ENCODE data around the gene SUMF1. TPM values are rescaled to one million over a fixed set of nuclear protein-coding genes. Genes with fewer than 3 reads are reported as not detected.

The SUMF1 gene
- 5.0 TPM for polyA plus RNA-seq (2013, experiment 1 of 2)
- polyA plus RNA-seq (2013, experiment 2 of 2) = 5.3 TPM

DNA sequence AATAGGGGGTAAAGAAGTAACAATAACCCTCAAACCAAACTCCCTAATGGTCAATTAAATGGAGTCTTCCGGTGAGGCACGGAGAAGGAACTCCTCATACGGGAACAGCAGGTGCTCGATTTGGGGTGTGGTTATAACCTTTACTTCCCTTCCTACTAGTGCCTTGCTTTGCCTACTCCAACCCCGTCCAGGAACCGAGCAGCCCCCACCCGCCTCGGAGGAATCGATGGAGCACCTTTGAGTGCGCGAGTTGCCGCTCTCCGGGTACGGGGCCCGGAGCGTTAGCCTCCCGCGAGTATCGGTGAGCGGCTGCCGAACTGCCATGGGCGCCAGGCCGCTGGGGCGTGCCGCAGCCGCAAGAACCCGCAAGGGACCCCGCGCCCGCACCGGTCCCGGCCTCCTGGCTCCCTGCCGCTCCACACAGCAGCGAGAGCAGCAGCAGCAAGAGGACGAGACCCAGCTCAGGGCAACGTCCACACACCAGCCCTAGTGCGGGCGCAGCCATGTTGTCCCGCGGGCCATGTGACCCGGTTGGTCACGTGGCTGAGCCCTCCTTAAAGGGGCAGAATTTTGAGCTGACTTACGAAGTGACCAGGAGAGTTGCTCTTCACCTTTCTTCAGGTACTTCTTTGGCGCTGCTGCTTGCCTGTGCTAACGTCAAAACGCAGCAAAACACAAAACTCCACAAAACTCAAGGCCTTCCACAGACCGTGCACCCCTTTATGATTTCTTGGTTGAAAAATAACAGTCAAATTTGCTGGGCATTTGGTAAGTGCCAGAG, at the start of gene SUMF1:
Gene SUMF1 (minus strand): TSS at position 529 of the 781 bp plus-strand sequence. CDS start 24 bp downstream, at position 505.
- Histone ChIP-seq H3K4ac (ENCODE audit: low read length) (peak within 1 kb of the TSS; percentile 12), H3K4me3 (ENCODE audit: low read length in 2 of 2) (peak within 1 kb of the TSS; percentile 59 to 95), H2BK120ac (ENCODE audit: low read depth, low read length) (no peak within 1 kb of the TSS), H2AFZ (ENCODE audit: low read length) (peak within 1 kb of the TSS; percentile 95), H4K8ac (ENCODE audit: low read depth, low read length) (no peak within 1 kb of the TSS), H2BK5ac (ENCODE audit: low read length) (no peak within 1 kb of the TSS), H3K14ac (ENCODE audit: low read length) (no peak within 1 kb of the TSS), H4K91ac (ENCODE audit: low read depth, low read length, poor library complexity) (no peak within 1 kb of the TSS), H2BK12ac (ENCODE audit: low read length) (no peak within 1 kb of the TSS), H3K18ac (ENCODE audit: low read length) (no peak within 1 kb of the TSS), H3K4me2 (ENCODE audit: insufficient read depth, low read length, poor library complexity, severe bottlenecking) (peak within 1 kb of the TSS; percentile 68), H3K36me3 (replicated peaks in 1 of 2; ENCODE audit: control insufficient read depth in 2 of 2, insufficient read depth in 2 of 2, low read length in 2 of 2) (no peaks in the 10 kb centered on the region), H3K27me3 (ENCODE audit: control insufficient read depth in 3 of 3, insufficient read depth in 3 of 3, low read depth in 1 of 3, low read length in 3 of 3) (peaks cover 0 to 4% (median 0%) of the 10 kb centered on the region in 3 experiments), H3K23ac (ENCODE audit: low read depth, low read length, poor library complexity) (peak within 1 kb of the TSS; percentile 32), H3K9me3 (replicated peaks in 1 of 2; ENCODE audit: control insufficient read depth in 2 of 2, insufficient read depth in 1 of 2, low read depth in 1 of 2, low read length in 2 of 2) (no peaks in the 10 kb centered on the region), H2BK15ac (ENCODE audit: low read length) (no peak within 1 kb of the TSS), H2AK5ac (ENCODE audit: low read depth, low read length) (no peak within 1 kb of the TSS), H3K4me1 (ENCODE audit: control insufficient read depth in 2 of 2, insufficient read depth in 1 of 2, low read depth in 1 of 2, low read length in 2 of 2) (no peaks in the 10 kb centered on the region), H3K79me1 (ENCODE audit: low read depth, low read length) (no peaks in the 10 kb centered on the region), H3K27ac (replicated peaks; ENCODE audit: low read length) (no peak within 1 kb of the TSS), H3K9ac (ENCODE audit: low read depth, low read length, poor library complexity) (peak within 1 kb of the TSS; percentile 67)
- WGBS, 2 donors (ENCODE audit: extremely low coverage in 2 of 2, insufficient read length in 2 of 2, insufficient replicate concordance in 1 of 2) = no CpG with 5 or more reads among the region's 47 CpGs
- DNase-seq (ENCODE audit: low spot score) = peak; percentile 69

- Histone ChIP-seq H3K4me1 (ENCODE audit: control insufficient read depth in 2 of 2, insufficient read depth in 1 of 2, low read depth in 1 of 2, low read length in 2 of 2) (peaks cover 3% of the 10 kb centered on the region in 2 donors), H3K14ac (ENCODE audit: low read length) (no peak overlapping the region), H2BK5ac (ENCODE audit: low read length) (no peak overlapping the region), H2AK5ac (ENCODE audit: low read depth, low read length) (no peak overlapping the region), H3K9ac (ENCODE audit: low read depth, low read length, poor library complexity) (no peak overlapping the region), H2BK12ac (ENCODE audit: low read length) (no peak overlapping the region), H3K27ac (replicated peaks; ENCODE audit: low read length) (no peak overlapping the region), H3K36me3 (replicated peaks in 1 of 2; ENCODE audit: control insufficient read depth in 2 of 2, insufficient read depth in 2 of 2, low read length in 2 of 2) (no peaks in the 10 kb centered on the region), H2BK15ac (ENCODE audit: low read length) (no peak overlapping the region), H3K9me3 (replicated peaks in 1 of 2; ENCODE audit: control insufficient read depth in 2 of 2, insufficient read depth in 1 of 2, low read depth in 1 of 2, low read length in 2 of 2) (no peaks in the 10 kb centered on the region), H3K4me2 (ENCODE audit: insufficient read depth, low read length, poor library complexity, severe bottlenecking) (no peak overlapping the region), H3K79me1 (ENCODE audit: low read depth, low read length) (no peaks in the 10 kb centered on the region), H4K8ac (ENCODE audit: low read depth, low read length) (no peak overlapping the region), H3K18ac (ENCODE audit: low read length) (no peak overlapping the region), H2BK120ac (ENCODE audit: low read depth, low read length) (no peak overlapping the region), H4K91ac (ENCODE audit: low read depth, low read length, poor library complexity) (no peak overlapping the region), H3K27me3 (ENCODE audit: control insufficient read depth in 3 of 3, insufficient read depth in 3 of 3, low read depth in 1 of 3, low read length in 3 of 3) (no peaks in the 10 kb centered on the region), H2AFZ (ENCODE audit: low read length) (no peak overlapping the region), H3K4me3 (ENCODE audit: low read length in 2 of 2) (no peak overlapping the region), H3K23ac (ENCODE audit: low read depth, low read length, poor library complexity) (no peak overlapping the region), H3K4ac (ENCODE audit: low read length) (no peak overlapping the region)
- no peak for DNase-seq (ENCODE audit: low spot score)
- no CpG with 5 or more reads among the region's 7 CpGs for WGBS, 2 donors (ENCODE audit: extremely low coverage in 2 of 2, insufficient read length in 2 of 2, insufficient replicate concordance in 1 of 2)
Observed at GRCh38 chr3:4515916-4516579, 49.0 kb upstream of the SUMF1 start.

DNA sequence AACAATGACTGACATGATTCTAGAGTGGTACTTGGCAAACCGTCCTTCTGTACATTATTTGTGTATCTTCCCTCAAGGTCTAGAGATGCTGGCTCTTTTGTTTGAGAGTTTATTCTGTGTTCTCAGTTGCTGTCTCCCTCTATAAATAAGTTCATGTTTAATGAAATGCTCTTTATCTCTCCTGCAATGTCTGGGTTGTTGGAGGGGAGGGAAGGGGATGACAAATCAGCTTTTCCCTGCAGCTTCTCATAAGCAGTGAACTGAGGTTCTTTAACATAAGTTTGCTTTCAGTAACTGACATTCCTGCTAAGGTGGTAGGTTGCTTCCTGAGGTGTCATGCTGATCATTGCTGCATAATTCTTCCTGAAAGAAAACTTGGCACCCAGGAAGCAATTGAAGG, 47.8 kb upstream of the SUMF1 start:
- no peak overlapping the region for H2AFZ ChIP-seq (ENCODE audit: low read length)

GRCh38 chr3:4514321-4514720, 47.3 kb upstream of the SUMF1 start:
- Histone ChIP-seq H3K79me1 (ENCODE audit: low read depth, low read length) (no peaks in the 10 kb centered on the region), H2BK5ac (ENCODE audit: low read length) (no peak overlapping the region)
- no CpG with 5 or more reads among the region's 5 CpGs for WGBS, 2 donors (ENCODE audit: extremely low coverage in 2 of 2, insufficient read length in 2 of 2, insufficient replicate concordance in 1 of 2)

More for the DNA sequence above, 47.8 kb upstream of the SUMF1 start:
- Histone ChIP-seq H4K91ac (ENCODE audit: low read depth, low read length, poor library complexity) (no peak overlapping the region), H2BK120ac (ENCODE audit: low read depth, low read length) (no peak overlapping the region), H2BK5ac (ENCODE audit: low read length) (no peak overlapping the region), H3K4me1 (ENCODE audit: control insufficient read depth in 2 of 2, insufficient read depth in 1 of 2, low read depth in 1 of 2, low read length in 2 of 2) (peaks cover 3% of the 10 kb centered on the region in 2 donors), H2BK12ac (ENCODE audit: low read length) (no peak overlapping the region), H2AK5ac (ENCODE audit: low read depth, low read length) (no peak overlapping the region), H3K4me3 (ENCODE audit: low read length in 2 of 2) (no peak overlapping the region), H3K27ac (replicated peaks; ENCODE audit: low read length) (no peak overlapping the region), H4K8ac (ENCODE audit: low read depth, low read length) (no peak overlapping the region), H3K14ac (ENCODE audit: low read length) (no peak overlapping the region), H3K79me1 (ENCODE audit: low read depth, low read length) (no peaks in the 10 kb centered on the region), H3K18ac (ENCODE audit: low read length) (no peak overlapping the region), H3K4me2 (ENCODE audit: insufficient read depth, low read length, poor library complexity, severe bottlenecking) (no peak overlapping the region), H3K27me3 (ENCODE audit: control insufficient read depth in 3 of 3, insufficient read depth in 3 of 3, low read depth in 1 of 3, low read length in 3 of 3) (no peaks in the 10 kb centered on the region), H3K9me3 (replicated peaks in 1 of 2; ENCODE audit: control insufficient read depth in 2 of 2, insufficient read depth in 1 of 2, low read depth in 1 of 2, low read length in 2 of 2) (peaks cover 0 to under 1% of the 10 kb centered on the region in 2 donors), H2BK15ac (ENCODE audit: low read length) (no peak overlapping the region), H3K9ac (ENCODE audit: low read depth, low read length, poor library complexity) (no peak overlapping the region), H3K36me3 (replicated peaks in 1 of 2; ENCODE audit: control insufficient read depth in 2 of 2, insufficient read depth in 2 of 2, low read length in 2 of 2) (no peaks in the 10 kb centered on the region), H3K4ac (ENCODE audit: low read length) (no peak overlapping the region), H3K23ac (ENCODE audit: low read depth, low read length, poor library complexity) (no peak overlapping the region)
- DNase-seq (ENCODE audit: low spot score) = no peak
- no CpG with 5 or more reads among the region's 1 CpG for WGBS, 2 donors (ENCODE audit: extremely low coverage in 2 of 2, insufficient read length in 2 of 2, insufficient replicate concordance in 1 of 2)

More at GRCh38 chr3:4514321-4514720, 47.3 kb upstream of the SUMF1 start:
- Histone ChIP-seq H3K9me3 (replicated peaks in 1 of 2; ENCODE audit: control insufficient read depth in 2 of 2, insufficient read depth in 1 of 2, low read depth in 1 of 2, low read length in 2 of 2) (peaks cover 0 to 1% of the 10 kb centered on the region in 2 donors), H4K8ac (ENCODE audit: low read depth, low read length) (no peak overlapping the region), H3K14ac (ENCODE audit: low read length) (no peak overlapping the region), H3K4ac (ENCODE audit: low read length) (no peak overlapping the region), H3K27me3 (ENCODE audit: control insufficient read depth in 3 of 3, insufficient read depth in 3 of 3, low read depth in 1 of 3, low read length in 3 of 3) (no peaks in the 10 kb centered on the region), H2BK12ac (ENCODE audit: low read length) (no peak overlapping the region), H3K9ac (ENCODE audit: low read depth, low read length, poor library complexity) (no peak overlapping the region), H2AK5ac (ENCODE audit: low read depth, low read length) (no peak overlapping the region), H2BK15ac (ENCODE audit: low read length) (no peak overlapping the region), H3K4me3 (ENCODE audit: low read length in 2 of 2) (no peak overlapping the region), H3K18ac (ENCODE audit: low read length) (no peak overlapping the region), H2AFZ (ENCODE audit: low read length) (no peak overlapping the region), H3K4me2 (ENCODE audit: insufficient read depth, low read length, poor library complexity, severe bottlenecking) (no peak overlapping the region), H4K91ac (ENCODE audit: low read depth, low read length, poor library complexity) (no peak overlapping the region), H3K27ac (replicated peaks; ENCODE audit: low read length) (no peak overlapping the region), H3K36me3 (replicated peaks in 1 of 2; ENCODE audit: control insufficient read depth in 2 of 2, insufficient read depth in 2 of 2, low read length in 2 of 2) (no peaks in the 10 kb centered on the region), H3K4me1 (ENCODE audit: control insufficient read depth in 2 of 2, insufficient read depth in 1 of 2, low read depth in 1 of 2, low read length in 2 of 2) (peaks cover 3% of the 10 kb centered on the region in 2 donors), H3K23ac (ENCODE audit: low read depth, low read length, poor library complexity) (no peak overlapping the region), H2BK120ac (ENCODE audit: low read depth, low read length) (no peak overlapping the region)
- no peak for DNase-seq (ENCODE audit: low spot score)

Data from neuronal stem cell (in vitro differentiated cells).